Left renal pelvis (tissue), 4 donors: ENCODE results near the gene CWC22. TPM values are rescaled to one million over a fixed set of nuclear protein-coding genes. Genes with fewer than 3 reads are reported as not detected.
"Not testable (repeated sequence)": the region's sequence is repeated elsewhere in the genome, so short reads cannot be mapped to it uniquely, and the experiment has no call there.

Experiments used
- DNase-seq, 4 donors: peaks; one replicate each; pipeline ENCODE4 v3.0.0-alpha.2; 2013; ENCODE audit warnings: low read depth in 4 of 4, low spot score in 3 of 4
- polyA plus RNA-seq, 4 donors: library from polyadenylated mRNA; unstranded; fragments of 120-200 nt; gene quantifications; one replicate each; pipeline ENCODE4 v1.2.1, GENCODE V29; 2013; ENCODE audit not compliant: insufficient read length in 4 of 4

Gene CWC22
- polyA plus RNA-seq, 4 donors, result 34.1 to 45.4 (median 38.3) TPM

GRCh38 chr2:180004731-180005130 lies 2.4 kb downstream of the CWC22 start:
- DNase-seq, result no peak

GRCh38 chr2:180003559-180003958 lies 3.5 kb downstream of the CWC22 start:
- no peak for DNase-seq

- no peak for DNase-seq
These were observed 4.0 kb downstream of the CWC22 start for GRCh38 chr2:180003073-180003472.

- DNase-seq, result no peak
These were observed 4.8 kb downstream of the CWC22 start for GRCh38 chr2:180002198-180002770.

GRCh38 chr2:180001726-180002125 lies 5.4 kb downstream of the CWC22 start:
- no peak for DNase-seq

GRCh38 chr2:180000434-180000833 lies 6.7 kb downstream of the CWC22 start:
- DNase-seq, result no peak

GRCh38 chr2:179999000-179999399 lies 8.1 kb downstream of the CWC22 start:
- DNase-seq, result no peak

GRCh38 chr2:179995741-179996515 lies 11.2 kb downstream of the CWC22 start:
- DNase-seq, result no peak

GRCh38 chr2:179991344-179991743 lies 15.8 kb downstream of the CWC22 start:
- DNase-seq, result no peak

- no peak for DNase-seq
These were observed 16.3 kb downstream of the CWC22 start for GRCh38 chr2:179990676-179991317.

GRCh38 chr2:179987916-179988315 lies 19.2 kb downstream of the CWC22 start:
- DNase-seq, result no peak

GRCh38 chr2:179985163-179985820 lies 21.8 kb downstream of the CWC22 start:
- DNase-seq, result no peak

GRCh38 chr2:179983250-179983932 lies 23.7 kb downstream of the CWC22 start:
- DNase-seq, result no peak

- DNase-seq, result no peak
These were observed 26.0 kb downstream of the CWC22 start for GRCh38 chr2:179981085-179981484.

- no peak for DNase-seq
These were observed 32.3 kb downstream of the CWC22 start for GRCh38 chr2:179974761-179975160.

- DNase-seq, result no peak
These were observed 40.2 kb downstream of the CWC22 start for GRCh38 chr2:179966778-179967394.

GRCh38 chr2:179965291-179966258 lies 41.5 kb downstream of the CWC22 start:
- no peak for DNase-seq

GRCh38 chr2:179963626-179964025 lies 43.5 kb downstream of the CWC22 start:
- no peak for DNase-seq

- DNase-seq, result not testable (repeated sequence)
These were observed 48.8 kb downstream of the CWC22 start for GRCh38 chr2:179958251-179958650.
